HepG2 (cell line): ENCODE measurements around the gene ORC3. TPM values are rescaled to one million over a fixed set of nuclear protein-coding genes. Genes with fewer than 3 reads are reported as not detected.
A peak's percentile ranks its signal among the peaks of the same experiment; 100 is the strongest.

Experiments used
- ATAC-seq: fragments of 200-7000 bp; cut with Tn5 transposase; 3 replicates; pipeline ENCODE4 v1.9.1; 2020; ENCODE audit warnings: mild to moderate bottlenecking, moderate library complexity
- BruUV-seq: library from RNA; stranded (reverse); fragments of 400-500 nt; replicated peaks from 2 replicates; lab custom pipeline; 2021; lab: Mats Ljungman, UMichigan
- CTCF ChIA-PET: fragments of 300-600 bp; formaldehyde crosslinking; extraction: SDS; loops from one replicate; lab custom pipeline; 2021; ENCODE audit warnings: low total read pairs, inconsistent platforms, low intra/inter-chr PET ratio; lab: Yijun Ruan, JAX
- POLR2A ChIA-PET: fragments of 350-600 bp; sonication (Branson Sonifier 250); formaldehyde crosslinking; loops from one replicate; lab custom pipeline; 2020; ENCODE audit warnings: antibody characterized with exemption, inconsistent platforms; lab: Yijun Ruan, JAX
- DNase-seq: peaks from one replicate; pipeline ENCODE4 v3.0.0-alpha.2; 2015; ENCODE audit warnings: low spot score
- FAIRE-seq: peaks from 3 replicates; lab custom pipeline; 2011; peaks lifted over from hg19 to GRCh38; lab: Jason Lieb, UNC
- H2AFZ ChIP-seq: one replicate; pipeline ENCODE4 v1.6.1; 2011; ENCODE audit warnings: low read length, inconsistent platforms
- H3K27ac ChIP-seq: fragments of 300-600 bp; 3 replicates; pipeline ENCODE4 v1.8.0; 2011; ENCODE audit warnings: mixed run types, mild to moderate bottlenecking, mixed read lengths, low read length, inconsistent platforms; ENCODE audit not compliant: insufficient read depth; ENCODE audit errors: extremely low read length
- H3K27me3 ChIP-seq, 2 experiments: fragments of 200-600 bp in 1 of 2; 2 replicates in 1 of 2; 3 replicates in 1 of 2; pipeline versions ENCODE4 v1.6.0 to v1.8.0; 2011; ENCODE audit warnings: low read length in 2 of 2, mild to moderate bottlenecking in 2 of 2, moderate library complexity in 2 of 2, inconsistent platforms in 1 of 2; ENCODE audit not compliant: insufficient read depth in 2 of 2, control insufficient read depth in 1 of 2
- H3K36me3 ChIP-seq, 2 experiments: fragments of 200-600 bp in 1 of 2; replicated peaks in 1 of 2; 2 replicates in 1 of 2; 3 replicates in 1 of 2; pipeline versions ENCODE4 v1.5.1 to v1.8.0; 2011; ENCODE audit warnings: low read length in 2 of 2, inconsistent platforms in 1 of 2; ENCODE audit not compliant: insufficient read depth in 2 of 2, control insufficient read depth in 1 of 2
- H3K4me1 ChIP-seq: 2 replicates; pipeline ENCODE4 v1.5.1; 2012; ENCODE audit warnings: low read length, inconsistent platforms; ENCODE audit not compliant: insufficient read depth
- H3K4me2 ChIP-seq: 2 replicates; pipeline ENCODE4 v1.6.0; 2011; ENCODE audit warnings: low read depth, low read length, inconsistent platforms
- H3K4me3 ChIP-seq, 3 experiments: fragments of 200-600 bp in 1 of 3; sonication (generic), shearing (Covaris generic) in 1 of 3; replicated peaks in 1 of 3; 2 replicates each; pipeline ENCODE4 v1.5.1; 2011 to 2016; ENCODE audit warnings: low read length in 3 of 3, inconsistent platforms in 2 of 3, low read depth in 2 of 3, mild to moderate bottlenecking in 2 of 3, control low read depth in 1 of 3, mixed read lengths in 1 of 3; ENCODE audit not compliant: insufficient read depth in 1 of 3
- H3K79me2 ChIP-seq: one replicate; pipeline ENCODE4 v1.6.1; 2011; ENCODE audit warnings: low read length, inconsistent platforms; ENCODE audit not compliant: insufficient read depth
- H3K9ac ChIP-seq: 2 replicates; pipeline ENCODE4 v1.6.0; 2011; ENCODE audit warnings: mild to moderate bottlenecking, low read depth, low read length, inconsistent platforms; ENCODE audit not compliant: insufficient read depth
- H3K9me3 ChIP-seq: 2 replicates; pipeline ENCODE4 v1.5.1; 2012; ENCODE audit warnings: mild to moderate bottlenecking, low read length
- H4K20me1 ChIP-seq: 2 replicates; pipeline ENCODE4 v1.6.0; 2011; ENCODE audit warnings: inconsistent platforms, mild to moderate bottlenecking, low read length, moderate library complexity; ENCODE audit not compliant: insufficient read depth
- KLF9 ChIP-seq: IDR thresholded peaks from 2 replicates; pipeline ENCODE4 v1.6.1; 2016; ENCODE audit warnings: low read depth
- MAF1 ChIP-seq: sonication (generic); formaldehyde crosslinking; IDR thresholded peaks from 2 replicates; pipeline ENCODE4 v1.5.0; 2020; ENCODE audit warnings: missing genetic modification reagents, borderline replicate concordance
- PRDM10 ChIP-seq: sonication (generic); formaldehyde crosslinking; IDR thresholded peaks from 2 replicates; pipeline ENCODE4 v1.4.0; 2020; ENCODE audit warnings: low read depth, missing genetic modification reagents
- PREB ChIP-seq: sonication (generic); formaldehyde crosslinking; IDR thresholded peaks from 2 replicates; pipeline ENCODE4 v1.4.0; 2020; ENCODE audit warnings: missing genetic modification reagents
- THAP11 ChIP-seq: IDR thresholded peaks from 2 replicates; pipeline ENCODE4 v1.6.1; 2016; ENCODE audit warnings: missing biosample characterization, missing genetic modification reagents
- ZBTB43 ChIP-seq: sonication (generic); formaldehyde crosslinking; conservative IDR thresholded peaks from 2 replicates; pipeline ENCODE4 v1.4.0; 2020; ENCODE audit warnings: missing genetic modification reagents
- ZBTB44 ChIP-seq: sonication (generic); formaldehyde crosslinking; IDR thresholded peaks from 2 replicates; pipeline ENCODE4 v1.4.0; 2020; ENCODE audit warnings: missing genetic modification reagents
- ZHX1 ChIP-seq: sonication (generic); formaldehyde crosslinking; IDR thresholded peaks from 2 replicates; pipeline ENCODE4 v1.8.1; 2022; ENCODE audit warnings: low read depth, mild to moderate bottlenecking, missing genetic modification reagents
- ZNF468 ChIP-seq: sonication (generic); formaldehyde crosslinking; IDR thresholded peaks from 2 replicates; pipeline ENCODE4 v1.8.0; 2022; ENCODE audit warnings: mild to moderate bottlenecking, moderate library complexity, missing genetic modification reagents
- ZNF7 ChIP-seq: IDR thresholded peaks from 2 replicates; pipeline ENCODE4 v1.6.1; 2016; ENCODE audit warnings: missing biosample characterization, missing genetic modification reagents
- ZSCAN29 ChIP-seq: sonication (generic); formaldehyde crosslinking; conservative IDR thresholded peaks from 2 replicates; pipeline ENCODE4 v1.4.0; 2020; ENCODE audit warnings: mild to moderate bottlenecking, missing genetic modification reagents
- WGBS: methylation state at CpG from one replicate; pipeline ENCODE4 v1.1.6; 2017; ENCODE audit warnings: low lambda C conversion rate; 5-methylcytosine and 5-hydroxymethylcytosine counted together
- in situ Hi-C: cut with HindIII; loops from 2 replicates; pipeline ENCODE4 v1.10.0; 2017; ENCODE audit warnings: low pct_unique_long_range_greater_than_20kb; ENCODE audit not compliant: extremely low pct_ligation_motif_present
- intact Hi-C: fragments of 100-400 bp; cut with micrococcal nuclease; formaldehyde crosslinking; loops from one replicate; pipeline ENCODE4 v1.10.0; 2022; ENCODE audit not compliant: unreplicated experiment
- polyA plus RNA-seq, 8 experiments: library from polyadenylated mRNA; depleted of rRNA in 3 of 8; stranded (reverse) in 7 of 8; unstranded in 1 of 8; fragments of >200 nt; fragmentation: Illumina TruSeq in 4 of 8; extraction: Trizol in 4 of 8; gene quantifications; 2 replicates each; pipeline versions ENCODE4 v1.2.1 to v1.2.3, GENCODE V29; 2011 to 2016; ENCODE audit warnings: low read depth in 4 of 8, missing spikeins in 1 of 8, mixed read lengths in 1 of 8; ENCODE audit not compliant: insufficient read depth in 1 of 8
- total RNA-seq, 5 experiments: library from RNA; depleted of rRNA; stranded (reverse); fragments of >200 nt; fragmentation: Illumina TruSeq; extraction: Trizol; gene quantifications; 2 replicates each; pipeline ENCODE4 v1.2.3, GENCODE V29; 2016; ENCODE audit warnings: low read depth in 1 of 5

Gene ORC3
- total and polyA plus RNA-seq, 2 of the 13 experiments (the other 11 are each of a cell fraction or from before 2014, with no cell fraction given): 21.8 to 43.5 TPM

- no peak for TF ChIP-seq ZBTB43 (CRISPR knock-in tag)
- no peak for TF ChIP-seq KLF9 (CRISPR knock-in tag)
Measured at GRCh38 chr6:87683890-87684289, 94.0 kb downstream of the ORC3 start (continued).

GRCh38 chr6:87684895-87685654 is 95.1 kb downstream of the ORC3 start:
- H3K27ac ChIP-seq: no peak overlapping the region
- H3K9me3 ChIP-seq: no peaks in the 10 kb centered on the region
- ChIA-PET CTCF (no interaction called here), POLR2A (no interaction called here)
- no peak overlapping the region for H3K9ac ChIP-seq
- H3K36me3 ChIP-seq: peaks cover 3 to 18% of the 10 kb centered on the region in 2 experiments; a peak in 2 of 5 replicates
- DNase-seq: no peak
- H3K4me3 ChIP-seq: no peak overlapping the region
- no peak overlapping the region for H2AFZ ChIP-seq
- H4K20me1 ChIP-seq: peaks cover 45% of the 10 kb centered on the region
- no peak overlapping the region for H3K4me2 ChIP-seq
- no peak for FAIRE-seq
- ATAC-seq: no peak
- in situ Hi-C loops (no loop called here), intact Hi-C loops (no loop called here)
- H3K27me3 ChIP-seq: no peaks in the 10 kb centered on the region
- H3K79me2 ChIP-seq: peaks cover 96% of the 10 kb centered on the region
- WGBS: 100% methylated on average over 1 of the region's 1 CpG
- BruUV-seq: no TSS peak
- peaks cover 77% of the 10 kb centered on the region for H3K4me1 ChIP-seq
- TF ChIP-seq ZNF7 (CRISPR knock-in tag) (peak; percentile 96), ZBTB44 (CRISPR knock-in tag) (no peak), ZSCAN29 (no peak), MAF1 (no peak), PREB (no peak), THAP11 (CRISPR knock-in tag) (no peak), PRDM10 (no peak), ZHX1 (CRISPR knock-in tag) (no peak), ZNF468 (no peak)
